DOHH2 (cell line): ENCODE results near the gene TOR1AIP2.
A peak's percentile ranks its signal among the peaks of the same experiment; 100 is the strongest.

Experiments used
- H3F3A ChIP-seq: fragments of 200-600 bp; sonication (generic), shearing (Covaris generic); 2 replicates; pipeline ENCODE4 v1.6.0; 2016; ENCODE audit warnings: antibody characterized with exemption, mild to moderate bottlenecking; ENCODE audit not compliant: control insufficient read depth, insufficient read depth
- H3K27ac ChIP-seq: fragments of 200-600 bp; sonication (generic); 2 replicates; pipeline ENCODE4 v1.5.1; 2014; ENCODE audit warnings: low read depth, mild to moderate bottlenecking, low read length, moderate library complexity
- H3K27me3 ChIP-seq: fragments of 200-600 bp; sonication (generic); 2 replicates; pipeline ENCODE4 v1.6.1; 2014; ENCODE audit warnings: mild to moderate bottlenecking, low read length, mixed read lengths; ENCODE audit not compliant: control insufficient read depth
- H3K36me3 ChIP-seq: fragments of 200-600 bp; sonication (generic); 2 replicates; pipeline ENCODE4 v1.6.1; 2014; ENCODE audit warnings: mild to moderate bottlenecking, low read length, moderate library complexity, mixed read lengths; ENCODE audit not compliant: control insufficient read depth
- H3K4me1 ChIP-seq: fragments of 200-600 bp; sonication (generic); 2 replicates; pipeline ENCODE4 v1.6.1; 2014; ENCODE audit warnings: mild to moderate bottlenecking, low read length, mixed read lengths; ENCODE audit not compliant: control insufficient read depth
- H3K4me2 ChIP-seq: fragments of 200-600 bp; sonication (generic); 2 replicates; pipeline ENCODE4 v1.6.0; 2014; ENCODE audit warnings: mild to moderate bottlenecking, low read length, moderate library complexity
- H3K4me3 ChIP-seq: fragments of 200-600 bp; sonication (generic); 2 replicates; pipeline ENCODE4 v1.5.1; 2014; ENCODE audit warnings: mild to moderate bottlenecking, low read length, mixed read lengths
- H3K79me2 ChIP-seq: fragments of 200-600 bp; sonication (generic); 2 replicates; pipeline ENCODE4 v1.6.1; 2014; ENCODE audit warnings: mild to moderate bottlenecking, low read length, mixed read lengths; ENCODE audit not compliant: control insufficient read depth
- H3K9me2 ChIP-seq: fragments of 200-600 bp; sonication (generic); replicated peaks from 2 replicates; pipeline ENCODE4 v1.6.1; 2014; ENCODE audit warnings: mild to moderate bottlenecking, low read length, mixed read lengths; ENCODE audit not compliant: control insufficient read depth
- H3K9me3 ChIP-seq: fragments of 200-600 bp; sonication (generic); 2 replicates; pipeline ENCODE4 v1.6.1; 2014; ENCODE audit warnings: antibody characterized with exemption, low read length, mixed read lengths; ENCODE audit not compliant: control insufficient read depth, insufficient read depth
- H4K20me1 ChIP-seq: fragments of 200-600 bp; sonication (generic); 2 replicates; pipeline ENCODE4 v1.6.0; 2014; ENCODE audit warnings: low read depth, mild to moderate bottlenecking, antibody characterized with exemption, low read length, moderate library complexity; ENCODE audit not compliant: control insufficient read depth, insufficient read depth
- EZH2phosphoT487 ChIP-seq: fragments of 200-600 bp; sonication (generic); IDR thresholded peaks from 2 replicates; pipeline ENCODE4 v1.6.1; 2017; ENCODE audit warnings: borderline replicate concordance, mild to moderate bottlenecking, antibody characterized with exemption, low read length, moderate library complexity, mixed read lengths
- TF ChIP-seq, protein P1 (sequence below): fragments of 200-600 bp; sonication (generic); IDR thresholded peaks from one replicate; pipeline ENCODE4 v1.5.1; 2014; ENCODE audit warnings: antibody characterized with exemption, mild to moderate bottlenecking, low read depth, low read length; ENCODE audit not compliant: poor library complexity, severe bottlenecking

Gene TOR1AIP2

DNA sequence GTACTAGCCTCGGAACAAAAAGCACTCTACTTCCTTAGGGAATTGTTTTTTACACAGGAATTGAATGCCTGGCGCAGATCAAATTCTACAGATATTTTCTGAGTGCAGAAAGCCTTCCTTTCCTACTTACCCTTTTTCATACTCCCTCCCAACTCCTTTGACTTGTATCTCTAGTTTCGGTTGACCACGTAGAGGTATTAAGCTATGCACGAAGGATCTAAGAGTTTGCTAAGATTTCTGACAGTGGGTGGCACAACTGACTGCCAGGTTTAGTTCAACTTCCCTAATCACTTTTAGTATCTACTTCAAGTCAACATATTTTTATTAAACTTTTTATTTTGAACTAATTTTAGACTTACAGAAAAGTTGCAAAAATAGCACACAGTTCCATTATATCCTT is 5.0 kb downstream of the TOR1AIP2 start:
- Histone ChIP-seq H3K27me3 (no peaks in the 10 kb centered on the region), H3K27ac (no peak overlapping the region), H3K4me2 (peak overlapping the region; percentile 42), H3F3A (peaks cover 4% of the 10 kb centered on the region; the same call in 1 of the 2 replicates), H4K20me1 (no peaks in the 10 kb centered on the region), H3K4me1 (peaks cover 50% of the 10 kb centered on the region), H3K79me2 (peaks cover 88% of the 10 kb centered on the region), H3K36me3 (peaks cover 55% of the 10 kb centered on the region), H3K4me3 (no peak overlapping the region), H3K9me3 (no peaks in the 10 kb centered on the region), H3K9me2 (no peaks in the 10 kb centered on the region)
- TF ChIP-seq EZH2phosphoT487: no peak
- TF ChIP-seq, protein P1, sequence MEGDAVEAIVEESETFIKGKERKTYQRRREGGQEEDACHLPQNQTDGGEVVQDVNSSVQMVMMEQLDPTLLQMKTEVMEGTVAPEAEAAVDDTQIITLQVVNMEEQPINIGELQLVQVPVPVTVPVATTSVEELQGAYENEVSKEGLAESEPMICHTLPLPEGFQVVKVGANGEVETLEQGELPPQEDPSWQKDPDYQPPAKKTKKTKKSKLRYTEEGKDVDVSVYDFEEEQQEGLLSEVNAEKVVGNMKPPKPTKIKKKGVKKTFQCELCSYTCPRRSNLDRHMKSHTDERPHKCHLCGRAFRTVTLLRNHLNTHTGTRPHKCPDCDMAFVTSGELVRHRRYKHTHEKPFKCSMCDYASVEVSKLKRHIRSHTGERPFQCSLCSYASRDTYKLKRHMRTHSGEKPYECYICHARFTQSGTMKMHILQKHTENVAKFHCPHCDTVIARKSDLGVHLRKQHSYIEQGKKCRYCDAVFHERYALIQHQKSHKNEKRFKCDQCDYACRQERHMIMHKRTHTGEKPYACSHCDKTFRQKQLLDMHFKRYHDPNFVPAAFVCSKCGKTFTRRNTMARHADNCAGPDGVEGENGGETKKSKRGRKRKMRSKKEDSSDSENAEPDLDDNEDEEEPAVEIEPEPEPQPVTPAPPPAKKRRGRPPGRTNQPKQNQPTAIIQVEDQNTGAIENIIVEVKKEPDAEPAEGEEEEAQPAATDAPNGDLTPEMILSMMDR: no peak

DNA sequence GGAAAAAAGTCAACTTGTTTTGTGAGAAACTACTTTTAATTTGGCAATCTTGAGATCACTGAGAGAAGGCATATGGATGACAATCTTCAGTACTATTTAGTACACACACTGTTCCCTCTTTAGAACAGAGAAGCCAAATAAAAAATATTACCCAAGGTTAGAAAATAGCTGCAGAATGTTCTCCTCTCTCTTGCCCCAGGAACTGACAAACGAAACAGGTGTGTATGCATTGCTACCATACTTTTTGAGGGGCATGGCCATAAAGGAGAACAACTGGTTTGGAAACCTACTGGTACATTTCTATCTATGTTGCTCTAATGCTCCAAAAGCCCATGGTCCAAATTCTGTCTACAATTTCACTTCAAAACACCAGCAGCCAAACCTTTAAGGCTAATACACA is 5.7 kb downstream of the TOR1AIP2 start:
- Histone ChIP-seq H3K27ac (no peak overlapping the region), H3K4me3 (no peak overlapping the region), H3K4me2 (peak overlapping the region; percentile 42), H3K79me2 (peaks cover 88% of the 10 kb centered on the region), H3K9me3 (no peaks in the 10 kb centered on the region), H3K36me3 (peaks cover 61% of the 10 kb centered on the region), H3K9me2 (no peaks in the 10 kb centered on the region), H4K20me1 (peaks cover 3% of the 10 kb centered on the region; the same call in 1 of the 2 replicates), H3K4me1 (peaks cover 50% of the 10 kb centered on the region), H3K27me3 (no peaks in the 10 kb centered on the region), H3F3A (peaks cover 4% of the 10 kb centered on the region; the same call in 1 of the 2 replicates)
- TF ChIP-seq, protein P1: no peak

DNA sequence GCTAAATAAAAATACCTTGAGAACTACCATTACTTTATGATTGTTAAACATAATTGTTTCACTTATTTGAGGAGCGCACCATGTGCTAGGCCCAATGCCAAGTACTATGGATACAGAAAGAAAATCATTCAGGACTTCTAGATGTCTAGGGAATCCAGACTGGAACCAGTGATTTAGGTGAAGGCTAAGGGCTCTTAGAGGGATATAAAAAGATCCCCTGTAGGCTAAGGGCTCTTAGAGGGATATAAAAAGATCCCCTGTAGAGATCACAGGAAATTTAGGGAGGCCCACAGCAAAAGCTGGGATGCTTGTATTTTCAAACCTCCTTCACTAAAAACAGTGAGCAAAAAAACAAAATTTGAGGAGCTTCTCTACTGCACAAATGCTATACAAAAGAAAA is 6.7 kb downstream of the TOR1AIP2 start:
- H3K27me3 ChIP-seq: no peaks in the 10 kb centered on the region
- H3K79me2 ChIP-seq: peaks cover 82% of the 10 kb centered on the region
- TF ChIP-seq EZH2phosphoT487: no peak
- TF ChIP-seq, protein P1: no peak
- H3K9me3 ChIP-seq: no peaks in the 10 kb centered on the region
- H3F3A ChIP-seq: peaks cover 4% of the 10 kb centered on the region; the same call in 1 of the 2 replicates
- peaks cover 40% of the 10 kb centered on the region for H3K4me1 ChIP-seq
- no peak overlapping the region for H3K27ac ChIP-seq
- H3K36me3 ChIP-seq: peaks cover 65% of the 10 kb centered on the region
- no peak overlapping the region for H3K4me3 ChIP-seq
- no peaks in the 10 kb centered on the region for H3K9me2 ChIP-seq
- no peak overlapping the region; the same call in 1 of the 2 replicates for H3K4me2 ChIP-seq
- H4K20me1 ChIP-seq: peaks cover 5% of the 10 kb centered on the region; the same call in 1 of the 2 replicates
